ENCODE measurements around the gene AR. TPM values are rescaled to one million over a fixed set of nuclear protein-coding genes. Genes with fewer than 3 reads are reported as not detected.

Gene AR
- total RNA-seq, 1 donor from 2014 or later, result 4.0 TPM

GRCh38 chrX:67564475-67564874 lies 20.7 kb downstream of the AR start:
- no peak for TF ChIP-seq CTCF (IDR thresholded peaks at IDR 0.05)
- no peaks in the 10 kb centered on the region for H3K27me3 Mint-ChIP-seq (ENCODE audit: low read depth)
- DNase-seq (ENCODE audit: low spot score), result no peak
- no peak overlapping the region for H3K27ac Mint-ChIP-seq (ENCODE audit: unreplicated experiment)
- H3K9me3 Mint-ChIP-seq (ENCODE audit: low read depth), result peaks cover 15% of the 10 kb centered on the region
- H3K4me1 Mint-ChIP-seq (ENCODE audit: low read depth), result peaks cover 11% of the 10 kb centered on the region
- no peak overlapping the region for H3K4me3 Mint-ChIP-seq (ENCODE audit: unreplicated experiment)
- H3K36me3 Mint-ChIP-seq (ENCODE audit: low read depth), result no peaks in the 10 kb centered on the region

GRCh38 chrX:67568769-67569168 lies 24.9 kb downstream of the AR start:
- Mint-ChIP-seq H3K36me3 (ENCODE audit: low read depth) (no peaks in the 10 kb centered on the region), H3K4me1 (ENCODE audit: low read depth) (peaks cover 6% of the 10 kb centered on the region), H3K27ac (ENCODE audit: unreplicated experiment) (no peak overlapping the region), H3K27me3 (ENCODE audit: low read depth) (no peaks in the 10 kb centered on the region), H3K9me3 (ENCODE audit: low read depth) (peaks cover 7% of the 10 kb centered on the region), H3K4me3 (ENCODE audit: unreplicated experiment) (no peak overlapping the region)
- TF ChIP-seq CTCF (IDR thresholded peaks at IDR 0.05), result no peak
- DNase-seq (ENCODE audit: low spot score), result no peak

GRCh38 chrX:67570839-67571238 lies 27.0 kb downstream of the AR start:
- Mint-ChIP-seq H3K27me3 (ENCODE audit: low read depth) (no peaks in the 10 kb centered on the region), H3K4me1 (ENCODE audit: low read depth) (no peaks in the 10 kb centered on the region), H3K27ac (ENCODE audit: unreplicated experiment) (no peak overlapping the region), H3K36me3 (ENCODE audit: low read depth) (no peaks in the 10 kb centered on the region), H3K4me3 (ENCODE audit: unreplicated experiment) (no peak overlapping the region), H3K9me3 (ENCODE audit: low read depth) (no peaks in the 10 kb centered on the region)
- no peak for DNase-seq (ENCODE audit: low spot score)
- no peak for TF ChIP-seq CTCF (IDR thresholded peaks at IDR 0.05)

- TF ChIP-seq CTCF (IDR thresholded peaks at IDR 0.05), result no peak
- no peaks in the 10 kb centered on the region for H3K4me1 Mint-ChIP-seq (ENCODE audit: low read depth)
- no peaks in the 10 kb centered on the region for H3K9me3 Mint-ChIP-seq (ENCODE audit: low read depth)
- no peak overlapping the region for H3K27ac Mint-ChIP-seq (ENCODE audit: unreplicated experiment)
- DNase-seq (ENCODE audit: low spot score), result no peak
- no peak overlapping the region for H3K4me3 Mint-ChIP-seq (ENCODE audit: unreplicated experiment)
- no peaks in the 10 kb centered on the region for H3K27me3 Mint-ChIP-seq (ENCODE audit: low read depth)
- no peaks in the 10 kb centered on the region for H3K36me3 Mint-ChIP-seq (ENCODE audit: low read depth)
Measured at GRCh38 chrX:67574696-67575095, 30.9 kb downstream of the AR start.

GRCh38 chrX:67582436-67582835 lies 38.6 kb downstream of the AR start:
- Mint-ChIP-seq H3K27ac (ENCODE audit: unreplicated experiment) (no peak overlapping the region), H3K9me3 (ENCODE audit: low read depth) (peaks cover 8% of the 10 kb centered on the region)
- TF ChIP-seq CTCF (IDR thresholded peaks at IDR 0.05), result no peak

More at GRCh38 chrX:67582436-67582835, 38.6 kb downstream of the AR start:
- H3K27me3 Mint-ChIP-seq (ENCODE audit: low read depth), result no peaks in the 10 kb centered on the region
- no peak for DNase-seq (ENCODE audit: low spot score)
- H3K36me3 Mint-ChIP-seq (ENCODE audit: low read depth), result no peaks in the 10 kb centered on the region
- peaks cover 8% of the 10 kb centered on the region for H3K4me1 Mint-ChIP-seq (ENCODE audit: low read depth)
- H3K4me3 Mint-ChIP-seq (ENCODE audit: unreplicated experiment), result no peak overlapping the region
